Gastrocnemius medialis (tissue), 4 donors: ENCODE results near the gene CALY.

Experiments used
- POLR2A ChIP-seq, 2 donors: fragments of 450-650 bp; IDR thresholded peaks; one replicate each; pipeline ENCODE4 v1.6.1; 2017; ENCODE audit warnings: antibody characterized with exemption in 2 of 2, mild to moderate bottlenecking in 2 of 2, moderate library complexity in 2 of 2
- TF ChIP-seq, protein P1 (sequence below), 5 experiments: fragments of 450-650 bp in 3 of 5; fragments of 200-600 bp in 2 of 5; sonication (generic) in 2 of 5; IDR thresholded peaks in 4 of 5; conservative IDR thresholded peaks in 1 of 5; 1 replicate in 4 of 5; 2 replicates in 1 of 5; pipeline ENCODE4 v1.5.1; 2016 to 2019; ENCODE audit warnings: antibody characterized with exemption in 5 of 5, mild to moderate bottlenecking in 3 of 5, moderate library complexity in 3 of 5

DNA sequence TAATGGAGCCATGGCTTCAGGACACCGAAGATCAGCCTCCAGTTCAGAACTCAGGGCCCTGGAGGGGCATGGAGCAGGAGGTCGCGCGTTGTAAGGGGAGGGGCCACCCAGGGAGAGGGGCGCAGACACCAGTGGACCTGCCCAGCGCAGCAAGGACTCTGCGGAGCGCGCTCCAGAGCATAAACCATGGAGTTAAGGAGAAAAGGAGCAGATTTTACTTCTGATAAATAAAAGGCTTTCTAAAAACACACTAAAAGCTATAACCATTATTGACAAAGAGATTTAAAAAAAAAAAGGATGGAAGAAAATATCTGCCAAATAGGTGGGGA lies 10.5 kb downstream of the CALY start:
- TF ChIP-seq, protein P1, sequence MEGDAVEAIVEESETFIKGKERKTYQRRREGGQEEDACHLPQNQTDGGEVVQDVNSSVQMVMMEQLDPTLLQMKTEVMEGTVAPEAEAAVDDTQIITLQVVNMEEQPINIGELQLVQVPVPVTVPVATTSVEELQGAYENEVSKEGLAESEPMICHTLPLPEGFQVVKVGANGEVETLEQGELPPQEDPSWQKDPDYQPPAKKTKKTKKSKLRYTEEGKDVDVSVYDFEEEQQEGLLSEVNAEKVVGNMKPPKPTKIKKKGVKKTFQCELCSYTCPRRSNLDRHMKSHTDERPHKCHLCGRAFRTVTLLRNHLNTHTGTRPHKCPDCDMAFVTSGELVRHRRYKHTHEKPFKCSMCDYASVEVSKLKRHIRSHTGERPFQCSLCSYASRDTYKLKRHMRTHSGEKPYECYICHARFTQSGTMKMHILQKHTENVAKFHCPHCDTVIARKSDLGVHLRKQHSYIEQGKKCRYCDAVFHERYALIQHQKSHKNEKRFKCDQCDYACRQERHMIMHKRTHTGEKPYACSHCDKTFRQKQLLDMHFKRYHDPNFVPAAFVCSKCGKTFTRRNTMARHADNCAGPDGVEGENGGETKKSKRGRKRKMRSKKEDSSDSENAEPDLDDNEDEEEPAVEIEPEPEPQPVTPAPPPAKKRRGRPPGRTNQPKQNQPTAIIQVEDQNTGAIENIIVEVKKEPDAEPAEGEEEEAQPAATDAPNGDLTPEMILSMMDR (IDR thresholded peaks at IDR 0.05 in 4 of 5, conservative IDR thresholded peaks at IDR 0.05 in 1 of 5) = no peak
- TF ChIP-seq POLR2A (IDR thresholded peaks at IDR 0.05) = no peak
